ENCODE measurements around the gene PEX5L.

The PEX5L gene

DNA sequence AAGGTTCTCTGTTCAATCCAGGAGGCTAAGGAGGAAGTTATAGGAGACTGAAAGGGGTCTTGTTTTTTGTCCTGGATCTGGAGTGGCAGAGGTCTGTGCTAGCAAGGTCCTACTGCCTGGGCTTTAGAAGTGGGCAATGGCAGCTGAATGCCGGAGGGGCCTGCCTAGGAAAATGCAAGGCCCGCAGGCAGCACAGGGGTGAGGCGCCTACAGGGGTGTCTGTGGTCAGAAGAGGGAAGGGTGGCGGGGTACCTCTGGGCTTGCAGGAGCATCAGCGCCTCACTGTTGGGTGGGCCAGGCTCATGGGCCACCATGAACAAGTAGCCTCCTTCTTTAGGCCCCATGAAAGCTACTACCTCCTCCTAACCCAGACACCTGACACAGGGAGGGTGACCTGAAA lies 175.4 kb downstream of the PEX5L start:
- H3K36me3 Mint-ChIP-seq (ENCODE audit: insufficient read depth) = no peaks in the 10 kb centered on the region
- H3K4me3 Mint-ChIP-seq = no peak overlapping the region
- no peak overlapping the region for H3K27ac Mint-ChIP-seq
- peaks cover 12% of the 10 kb centered on the region in 2 donors for H3K27me3 Mint-ChIP-seq
- DNase-seq (no peak), ATAC-seq (replicated peaks) (no peak)
- no peaks in the 10 kb centered on the region for H3K9me3 Mint-ChIP-seq
- peaks cover 0 to 2% of the 10 kb centered on the region in 2 donors for H3K4me1 Mint-ChIP-seq (ENCODE audit: low read depth in 2 of 2)

DNA sequence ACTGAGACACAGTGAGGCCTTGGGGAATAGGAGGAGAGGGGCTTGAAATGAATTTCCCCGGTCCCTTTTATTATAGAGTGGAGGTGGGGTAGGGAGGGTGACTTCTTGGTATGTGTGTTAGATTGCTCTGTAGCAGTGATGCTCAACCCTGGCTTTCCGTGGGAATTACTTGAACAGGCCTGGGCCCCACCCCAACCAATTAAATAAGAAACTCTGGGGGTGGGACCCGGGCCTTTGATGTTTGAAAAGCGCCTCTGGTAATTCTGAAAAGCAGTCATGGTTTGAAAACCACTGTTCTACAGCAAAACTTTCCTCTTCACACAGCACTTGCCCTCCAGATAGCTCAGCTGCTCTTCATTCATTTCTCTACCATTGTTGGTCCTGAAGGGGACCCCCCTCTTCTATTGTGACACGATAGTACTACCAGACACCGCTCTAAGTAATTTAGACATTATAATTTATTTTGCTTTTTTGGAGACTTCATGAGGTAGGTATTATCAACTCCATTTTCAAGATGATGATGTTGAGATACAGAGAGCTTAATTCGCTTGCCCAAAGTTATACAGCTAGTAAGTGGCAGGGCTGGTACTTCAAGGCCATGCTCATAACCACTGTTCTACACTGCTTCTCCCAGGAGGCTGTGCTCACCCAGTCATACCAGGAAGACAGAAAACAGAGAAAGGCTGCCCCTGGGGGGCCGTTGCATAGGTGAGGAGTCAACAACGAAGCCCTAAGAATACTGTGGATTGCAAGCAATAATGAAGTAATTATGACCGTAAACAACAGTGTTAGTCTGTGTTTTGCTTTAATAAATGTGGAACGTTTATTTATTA lies 176.2 kb downstream of the PEX5L start:
- H3K27me3 Mint-ChIP-seq = peaks cover 12% of the 10 kb centered on the region in 2 donors
- H3K27ac Mint-ChIP-seq = no peak overlapping the region
- DNase-seq (no peak), ATAC-seq (replicated peaks) (no peak)
- H3K9me3 Mint-ChIP-seq = no peaks in the 10 kb centered on the region
- no peaks in the 10 kb centered on the region for H3K36me3 Mint-ChIP-seq (ENCODE audit: insufficient read depth)
- peaks cover 0 to 2% of the 10 kb centered on the region in 2 donors for H3K4me1 Mint-ChIP-seq (ENCODE audit: low read depth in 2 of 2)
- H3K4me3 Mint-ChIP-seq = no peak overlapping the region

DNA sequence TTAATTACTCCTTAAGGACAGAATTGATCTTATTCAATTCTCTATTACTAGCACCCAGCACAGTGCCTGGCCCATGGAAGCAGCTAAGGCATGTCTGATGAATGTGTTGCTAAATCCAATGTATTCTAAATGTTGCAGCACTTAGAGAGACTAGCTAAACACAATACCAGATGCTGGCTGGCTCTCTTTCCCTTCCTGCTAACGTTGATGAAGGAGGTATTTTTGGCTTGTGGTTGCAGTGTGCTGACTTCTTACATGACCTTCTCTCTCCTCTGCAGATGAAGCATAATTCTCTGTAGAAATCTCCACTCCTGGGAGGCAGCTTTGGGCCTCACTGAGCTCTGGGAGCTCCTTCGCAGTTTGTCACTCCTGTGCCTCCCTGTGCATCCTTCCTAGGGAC lies 183.6 kb downstream of the PEX5L start:
- H3K27ac Mint-ChIP-seq = no peak overlapping the region
- H3K27me3 Mint-ChIP-seq = peaks cover 9 to 10% of the 10 kb centered on the region in 2 donors
- H3K36me3 Mint-ChIP-seq (ENCODE audit: insufficient read depth) = no peaks in the 10 kb centered on the region
- DNase-seq (no peak), ATAC-seq (replicated peaks) (no peak)
- no peaks in the 10 kb centered on the region for H3K9me3 Mint-ChIP-seq
- H3K4me1 Mint-ChIP-seq (ENCODE audit: low read depth in 2 of 2) = no peaks in the 10 kb centered on the region
- H3K4me3 Mint-ChIP-seq = no peak overlapping the region

DNA sequence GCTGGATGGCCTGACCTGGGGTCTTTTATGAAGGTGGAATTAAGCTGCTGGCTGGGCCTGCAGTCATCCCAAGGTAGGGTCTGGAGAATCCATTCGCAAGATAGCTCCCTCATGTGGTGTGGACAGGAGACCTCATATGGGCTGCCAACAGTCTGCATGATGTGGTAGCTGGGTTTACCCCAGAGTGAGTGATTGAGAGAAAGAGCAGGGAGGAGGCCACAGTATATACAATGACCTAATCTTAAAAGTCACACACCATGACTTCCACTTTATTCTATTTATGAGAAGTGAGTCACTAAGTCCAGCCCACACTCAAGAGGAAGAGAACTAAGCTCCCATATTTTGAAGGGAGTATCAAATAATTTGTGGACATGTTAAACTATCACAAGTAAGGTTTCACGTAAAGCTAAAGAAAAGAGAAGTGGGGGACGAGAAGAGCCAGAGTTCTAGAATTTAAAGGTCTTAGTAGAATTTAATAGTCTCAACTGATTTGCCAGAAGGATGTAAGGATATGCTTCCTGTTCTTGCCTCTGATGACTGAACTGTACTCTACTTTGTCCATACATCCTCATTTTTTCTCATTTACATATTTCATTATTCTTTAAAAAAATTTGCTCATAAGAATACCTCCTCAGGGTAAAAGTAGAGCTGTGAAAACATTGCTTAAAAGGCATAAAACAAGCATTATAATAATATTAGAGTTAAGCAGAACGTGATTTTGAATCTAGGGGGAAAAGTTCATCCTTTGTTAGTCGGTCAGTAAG lies 184.4 kb downstream of the PEX5L start:
- Mint-ChIP-seq H3K27ac (no peak overlapping the region), H3K4me3 (no peak overlapping the region), H3K36me3 (ENCODE audit: insufficient read depth) (no peaks in the 10 kb centered on the region), H3K27me3 (peaks cover 9 to 10% of the 10 kb centered on the region in 2 donors), H3K9me3 (no peaks in the 10 kb centered on the region), H3K4me1 (ENCODE audit: low read depth in 2 of 2) (no peaks in the 10 kb centered on the region)
- ATAC-seq (replicated peaks) (peak; percentile 27), DNase-seq (no peak)

DNA sequence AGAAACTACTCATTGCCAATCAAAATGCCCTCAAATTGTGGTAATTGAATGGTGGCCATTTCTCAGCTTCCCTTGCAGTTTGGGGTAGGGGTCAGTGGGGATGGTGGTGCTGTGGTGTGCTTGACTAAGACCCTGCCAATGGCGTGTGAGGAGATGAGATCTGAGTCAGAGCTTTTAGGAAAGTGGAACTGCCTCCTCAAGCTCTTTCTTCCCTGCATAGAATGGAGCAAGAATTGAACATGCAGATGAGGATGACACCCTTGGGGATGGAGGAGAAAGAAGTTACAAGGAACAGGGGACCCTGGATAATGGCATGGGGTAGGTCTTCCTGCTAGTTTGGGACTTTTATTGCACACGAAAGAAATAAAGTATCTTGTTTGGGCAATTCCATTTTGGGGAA lies 188.0 kb downstream of the PEX5L start:
- Mint-ChIP-seq H3K9me3 (no peaks in the 10 kb centered on the region), H3K27me3 (peaks cover 9 to 10% of the 10 kb centered on the region in 2 donors), H3K36me3 (ENCODE audit: insufficient read depth) (no peaks in the 10 kb centered on the region)

DNA sequence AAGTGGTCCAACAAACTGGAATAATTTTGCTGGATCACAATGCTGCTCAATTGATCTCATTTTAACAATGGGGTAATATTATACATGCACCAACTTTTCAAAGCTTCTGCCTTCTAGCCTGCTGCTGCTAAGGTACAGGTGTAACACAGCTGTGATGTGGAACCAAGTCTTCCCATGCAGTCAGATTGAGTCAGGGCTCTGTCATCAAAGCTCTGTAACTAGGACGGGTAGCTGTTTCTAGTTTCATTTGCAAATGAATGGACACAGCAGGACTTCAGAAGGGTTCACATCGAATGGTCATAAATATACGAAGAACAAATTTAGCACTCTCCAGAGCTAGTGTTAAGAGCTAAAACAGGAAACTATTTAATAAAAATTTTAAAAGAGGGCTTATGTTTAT lies 194.7 kb downstream of the PEX5L start:
- Mint-ChIP-seq H3K27ac (no peak overlapping the region), H3K27me3 (peaks cover 16 to 18% of the 10 kb centered on the region in 2 donors), H3K36me3 (ENCODE audit: insufficient read depth) (no peaks in the 10 kb centered on the region), H3K4me1 (ENCODE audit: low read depth in 2 of 2) (no peaks in the 10 kb centered on the region), H3K4me3 (no peak overlapping the region), H3K9me3 (no peaks in the 10 kb centered on the region)
- no peak for ATAC-seq (replicated peaks)
- DNase-seq = no peak

More for the DNA sequence above, 188.0 kb downstream of the PEX5L start:
- H3K4me1 Mint-ChIP-seq (ENCODE audit: low read depth in 2 of 2) = no peaks in the 10 kb centered on the region
- H3K27ac Mint-ChIP-seq = no peak overlapping the region
- DNase-seq = no peak
- H3K4me3 Mint-ChIP-seq = no peak overlapping the region
- ATAC-seq (replicated peaks) = no peak

DNA sequence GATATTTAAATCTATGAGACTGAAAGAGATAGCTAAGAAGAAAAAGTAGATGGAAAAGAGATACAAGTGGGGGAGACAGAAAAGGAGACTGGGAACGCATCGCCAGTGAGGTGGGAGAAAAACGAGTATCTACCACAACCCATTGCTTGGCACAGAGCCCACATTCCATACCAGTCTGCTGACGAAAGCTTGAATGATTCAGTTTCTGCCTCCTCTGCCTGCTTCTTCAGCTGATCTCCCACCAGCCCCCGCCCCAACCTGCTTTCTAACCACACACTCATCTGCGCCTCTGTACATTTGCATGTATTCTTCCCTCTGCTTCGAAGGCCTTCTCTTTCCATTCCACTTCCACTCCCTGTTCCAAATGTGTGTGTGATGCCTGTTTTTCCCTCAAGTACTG lies 195.8 kb downstream of the PEX5L start:
- H3K27ac Mint-ChIP-seq = no peak overlapping the region
- no peaks in the 10 kb centered on the region for H3K4me1 Mint-ChIP-seq (ENCODE audit: low read depth in 2 of 2)
- ATAC-seq (replicated peaks) = no peak

DNA sequence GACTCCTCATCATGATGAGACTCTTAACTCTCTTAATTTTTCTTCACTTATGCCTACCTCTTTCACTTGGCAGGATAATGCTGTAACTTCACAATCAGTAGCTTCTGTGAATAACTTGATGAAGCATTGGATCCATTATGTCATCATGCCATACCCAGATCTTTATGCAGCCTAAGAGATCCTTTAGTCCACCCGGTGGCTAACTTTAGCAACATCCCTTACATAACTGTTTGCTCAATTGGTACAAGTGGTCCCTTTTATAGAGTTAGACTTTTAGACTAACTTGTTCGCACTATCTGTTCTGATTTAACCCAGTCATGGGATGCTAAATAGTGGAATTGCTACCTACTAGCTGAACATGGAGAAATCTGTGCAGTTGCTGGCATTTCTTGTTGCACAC lies 199.4 kb downstream of the PEX5L start:
- no peak for DNase-seq
- no peak overlapping the region for H3K4me3 Mint-ChIP-seq

More for the DNA sequence above, 195.8 kb downstream of the PEX5L start:
- no peaks in the 10 kb centered on the region for H3K36me3 Mint-ChIP-seq (ENCODE audit: insufficient read depth)
- no peaks in the 10 kb centered on the region for H3K9me3 Mint-ChIP-seq
- DNase-seq = no peak
- no peak overlapping the region for H3K4me3 Mint-ChIP-seq
- H3K27me3 Mint-ChIP-seq = peaks cover 16 to 18% of the 10 kb centered on the region in 2 donors

DNA sequence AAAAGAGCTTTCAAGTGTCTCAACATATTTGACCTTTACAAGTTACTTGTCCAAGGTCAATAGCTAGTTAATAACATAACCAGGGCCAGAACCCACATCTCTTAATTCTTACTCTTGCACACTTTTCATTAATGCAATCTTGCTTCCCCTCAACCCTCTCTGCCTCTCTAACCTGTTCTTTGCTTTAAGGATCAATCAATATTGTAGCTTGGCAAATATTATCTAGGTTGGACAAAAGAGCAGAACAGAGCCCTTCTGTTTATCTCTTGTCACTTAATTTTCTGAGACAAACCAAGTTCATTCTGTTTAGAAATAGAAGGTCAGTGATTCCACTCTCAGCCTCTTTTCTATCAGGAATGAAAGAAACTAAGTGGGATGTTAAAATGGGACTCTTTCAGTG lies 203.4 kb downstream of the PEX5L start:
- Mint-ChIP-seq H3K4me1 (ENCODE audit: low read depth in 2 of 2) (no peaks in the 10 kb centered on the region), H3K27me3 (peaks cover 18 to 29% of the 10 kb centered on the region in 2 donors), H3K27ac (no peak overlapping the region), H3K4me3 (no peak overlapping the region), H3K9me3 (no peaks in the 10 kb centered on the region), H3K36me3 (ENCODE audit: insufficient read depth) (no peaks in the 10 kb centered on the region)
- ATAC-seq (replicated peaks) = no peak
- no peak for DNase-seq

More for the DNA sequence above, 199.4 kb downstream of the PEX5L start:
- no peak overlapping the region for H3K27ac Mint-ChIP-seq
- peaks cover 26 to 31% of the 10 kb centered on the region in 2 donors for H3K27me3 Mint-ChIP-seq
- no peaks in the 10 kb centered on the region for H3K9me3 Mint-ChIP-seq
- no peak for ATAC-seq (replicated peaks)
- no peaks in the 10 kb centered on the region for H3K4me1 Mint-ChIP-seq (ENCODE audit: low read depth in 2 of 2)
- H3K36me3 Mint-ChIP-seq (ENCODE audit: insufficient read depth) = no peaks in the 10 kb centered on the region

DNA sequence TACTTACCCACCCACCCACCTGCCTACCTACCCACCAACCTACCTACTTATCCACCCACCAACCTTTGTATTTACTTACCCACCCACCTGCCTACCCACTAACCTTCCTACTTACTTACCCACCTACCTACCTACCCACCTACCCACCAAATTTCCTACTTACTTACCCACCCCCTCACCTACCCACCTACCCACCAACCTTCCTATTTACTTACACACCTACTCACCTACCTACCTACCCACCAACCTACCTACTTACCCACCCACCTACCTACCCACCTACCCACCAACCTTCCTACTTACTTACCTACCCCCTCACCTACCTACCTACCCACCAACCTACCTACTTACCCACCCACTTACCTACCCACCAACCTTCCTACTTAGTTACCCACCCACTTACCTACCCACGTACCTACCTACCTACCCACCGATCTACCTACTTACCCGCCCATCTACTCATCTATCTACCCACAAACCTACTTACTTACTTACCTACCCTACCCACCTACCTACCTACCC lies 204.3 kb downstream of the PEX5L start:
- Mint-ChIP-seq H3K27ac (no peak overlapping the region), H3K4me1 (ENCODE audit: low read depth in 2 of 2) (no peaks in the 10 kb centered on the region), H3K36me3 (ENCODE audit: insufficient read depth) (no peaks in the 10 kb centered on the region), H3K4me3 (no peak overlapping the region), H3K27me3 (peaks cover 18 to 29% of the 10 kb centered on the region in 2 donors), H3K9me3 (no peaks in the 10 kb centered on the region)
- no peak for ATAC-seq (replicated peaks)
- no peak for DNase-seq

DNA sequence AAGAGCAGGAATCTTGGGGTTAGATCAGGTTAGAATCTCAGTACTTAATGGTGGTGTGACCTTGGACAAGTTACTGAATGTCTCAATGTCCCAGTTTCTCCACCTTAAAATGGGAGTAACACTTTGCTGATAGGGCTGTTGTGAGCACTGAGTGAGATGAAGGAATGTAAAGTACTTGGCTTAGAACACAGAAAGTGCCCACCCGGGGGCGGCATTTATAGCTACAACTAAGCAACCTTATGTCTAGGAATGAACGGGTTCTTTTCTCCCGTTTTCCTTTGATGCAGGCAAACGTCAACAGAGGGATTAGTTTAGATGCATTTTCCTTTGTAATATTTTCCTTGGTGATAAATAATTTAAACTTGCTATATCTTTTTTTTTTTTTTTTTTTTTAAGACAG lies 207.3 kb downstream of the PEX5L start:
- DNase-seq (no peak), ATAC-seq (replicated peaks) (no peak)
- Mint-ChIP-seq H3K4me1 (ENCODE audit: low read depth in 2 of 2) (no peaks in the 10 kb centered on the region), H3K27me3 (peaks cover 21 to 24% of the 10 kb centered on the region in 2 donors), H3K36me3 (ENCODE audit: insufficient read depth) (no peaks in the 10 kb centered on the region), H3K4me3 (no peak overlapping the region), H3K27ac (no peak overlapping the region), H3K9me3 (no peaks in the 10 kb centered on the region)

DNA sequence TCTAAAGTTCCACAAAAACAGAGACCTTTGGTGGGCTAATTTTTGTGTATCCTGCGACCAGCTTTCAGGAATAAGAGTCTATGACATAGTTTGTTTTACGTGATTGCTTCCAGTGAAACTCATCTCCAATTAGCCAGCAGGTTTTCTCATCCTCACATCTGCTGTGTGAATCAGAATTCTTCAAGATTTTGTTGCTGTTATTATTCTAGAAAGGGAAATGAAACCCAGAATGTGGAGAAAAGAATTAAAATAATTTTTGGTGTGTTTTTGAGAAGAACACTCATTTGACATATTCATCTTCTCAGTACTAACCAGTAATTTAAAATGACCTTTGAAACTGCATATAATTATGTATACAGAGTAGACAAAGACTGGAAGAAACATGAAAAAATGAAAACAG lies 208.0 kb downstream of the PEX5L start:
- peaks cover 18 to 19% of the 10 kb centered on the region in 2 donors for H3K27me3 Mint-ChIP-seq
- no peaks in the 10 kb centered on the region for H3K36me3 Mint-ChIP-seq (ENCODE audit: insufficient read depth)
- no peak for DNase-seq
- ATAC-seq (replicated peaks) = no peak
- no peaks in the 10 kb centered on the region for H3K9me3 Mint-ChIP-seq
- no peak overlapping the region for H3K4me3 Mint-ChIP-seq
- H3K4me1 Mint-ChIP-seq (ENCODE audit: low read depth in 2 of 2) = no peaks in the 10 kb centered on the region
- H3K27ac Mint-ChIP-seq = no peak overlapping the region

DNA sequence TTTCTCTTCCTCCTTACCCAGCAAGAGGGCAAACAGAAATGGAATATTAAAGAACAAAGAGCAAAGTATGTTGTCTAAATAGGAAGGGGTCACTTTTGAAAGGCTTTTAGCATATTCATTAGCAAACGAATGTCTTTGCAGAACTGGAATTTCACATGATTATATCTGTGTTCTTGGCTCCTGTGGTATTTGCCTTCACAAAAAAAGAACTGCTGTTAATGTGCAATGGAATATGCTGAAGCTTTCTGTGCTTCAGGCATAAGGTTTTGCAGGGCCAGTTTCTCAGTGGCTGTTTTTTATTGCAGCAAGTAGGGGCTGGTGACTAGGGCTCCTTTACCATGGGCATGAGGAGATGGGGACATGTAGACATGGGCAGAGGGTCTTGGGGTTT lies 210.5 kb downstream of the PEX5L start:
- DNase-seq = no peak
- Mint-ChIP-seq H3K4me1 (ENCODE audit: low read depth in 2 of 2) (no peaks in the 10 kb centered on the region), H3K27me3 (peaks cover 11 to 17% of the 10 kb centered on the region in 2 donors), H3K4me3 (no peak overlapping the region), H3K27ac (no peak overlapping the region), H3K9me3 (no peaks in the 10 kb centered on the region), H3K36me3 (ENCODE audit: insufficient read depth) (no peaks in the 10 kb centered on the region)
- ATAC-seq (replicated peaks) = no peak
